Activated gamma-delta T cell (primary cell): Measurements from ENCODE around the gene C2CD5.
"Not testable (repeated sequence)": the region's sequence is repeated elsewhere in the genome, so short reads cannot be mapped to it uniquely, and the experiment has no call there.

Experiments
- DNase-seq: peaks from one replicate; lab custom pipeline; 2025; lab: John Stamatoyannopoulos, UW

The C2CD5 gene

DNA sequence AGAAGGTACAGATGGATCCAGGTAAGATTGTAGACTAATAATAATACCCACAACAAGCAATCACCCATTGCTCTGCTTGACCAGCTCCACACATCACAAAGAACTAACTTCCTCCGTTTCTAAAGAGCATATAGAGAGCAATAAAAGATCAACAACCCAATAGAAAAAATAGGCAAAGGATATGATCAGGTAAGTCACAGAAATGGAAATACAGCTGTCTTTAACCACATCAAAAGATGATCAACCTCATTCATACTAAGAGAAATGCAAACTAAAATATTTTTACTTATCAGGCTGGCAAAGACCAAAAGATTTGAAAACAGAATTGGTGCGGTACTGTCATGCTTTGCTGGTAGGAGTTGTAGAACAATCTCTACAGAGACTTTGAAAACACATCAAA lies 8.9 kb downstream of the C2CD5 start:
- no peak for DNase-seq

GRCh38 chr12:22535038-22535437 lies 9.3 kb downstream of the C2CD5 start:
- DNase-seq: no peak

DNA sequence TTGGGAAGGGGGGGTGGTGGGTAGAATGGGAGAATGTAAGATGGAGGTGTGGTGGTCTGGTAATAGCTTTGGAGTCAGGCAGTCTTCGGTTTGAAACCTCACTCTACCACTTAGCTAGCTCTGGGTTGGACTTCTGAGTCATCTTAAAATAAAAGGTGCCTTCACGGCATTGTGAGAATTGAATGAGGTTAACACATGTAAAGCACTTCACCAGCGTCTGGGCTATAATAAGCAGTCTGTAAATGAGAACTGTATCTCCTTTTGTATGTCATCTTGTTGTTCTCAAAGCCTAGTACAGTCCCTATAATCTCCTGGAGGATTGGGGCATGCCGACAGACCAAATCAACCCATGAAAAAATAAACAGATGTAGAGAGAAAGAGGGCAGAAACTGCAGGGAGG lies 11.2 kb downstream of the C2CD5 start:
- DNase-seq: no peak

DNA sequence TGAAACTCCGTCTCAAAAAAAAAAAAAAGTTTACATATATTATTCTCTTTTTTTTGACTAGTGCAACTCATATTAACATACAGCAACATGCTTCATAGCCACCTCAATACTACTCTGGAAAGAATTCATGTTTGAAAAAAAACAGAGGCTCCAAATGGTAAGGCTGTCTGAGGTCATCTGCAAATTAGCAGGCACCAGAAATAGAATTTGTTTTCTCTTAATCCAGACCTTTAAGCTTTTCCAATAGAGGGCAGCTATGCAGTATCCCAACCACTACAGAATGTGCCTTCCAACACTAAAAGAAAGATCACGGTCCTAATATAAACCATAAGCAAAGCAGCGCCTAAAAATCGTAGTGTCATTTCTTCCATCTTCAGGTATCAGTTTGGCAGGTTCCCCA lies 12.0 kb downstream of the C2CD5 start:
- DNase-seq: no peak

DNA sequence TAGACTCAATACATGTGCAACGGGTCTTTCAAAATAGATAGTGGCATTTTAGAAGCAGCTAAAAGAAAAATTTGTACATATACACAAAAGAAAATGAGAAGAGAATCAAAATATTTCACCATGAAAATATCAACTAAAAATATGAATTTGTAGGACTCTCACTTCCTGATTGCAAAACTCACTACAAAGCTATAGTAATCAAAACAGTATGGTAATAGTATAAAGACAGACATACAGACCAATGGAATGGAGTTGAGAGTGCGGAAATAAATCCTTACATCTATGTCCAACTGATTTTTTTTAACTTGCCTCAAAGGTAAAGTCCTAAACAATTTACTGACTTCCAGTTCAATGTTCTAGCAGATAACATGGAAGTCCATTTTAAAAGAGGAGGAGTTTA lies 13.1 kb downstream of the C2CD5 start:
- no peak for DNase-seq

DNA sequence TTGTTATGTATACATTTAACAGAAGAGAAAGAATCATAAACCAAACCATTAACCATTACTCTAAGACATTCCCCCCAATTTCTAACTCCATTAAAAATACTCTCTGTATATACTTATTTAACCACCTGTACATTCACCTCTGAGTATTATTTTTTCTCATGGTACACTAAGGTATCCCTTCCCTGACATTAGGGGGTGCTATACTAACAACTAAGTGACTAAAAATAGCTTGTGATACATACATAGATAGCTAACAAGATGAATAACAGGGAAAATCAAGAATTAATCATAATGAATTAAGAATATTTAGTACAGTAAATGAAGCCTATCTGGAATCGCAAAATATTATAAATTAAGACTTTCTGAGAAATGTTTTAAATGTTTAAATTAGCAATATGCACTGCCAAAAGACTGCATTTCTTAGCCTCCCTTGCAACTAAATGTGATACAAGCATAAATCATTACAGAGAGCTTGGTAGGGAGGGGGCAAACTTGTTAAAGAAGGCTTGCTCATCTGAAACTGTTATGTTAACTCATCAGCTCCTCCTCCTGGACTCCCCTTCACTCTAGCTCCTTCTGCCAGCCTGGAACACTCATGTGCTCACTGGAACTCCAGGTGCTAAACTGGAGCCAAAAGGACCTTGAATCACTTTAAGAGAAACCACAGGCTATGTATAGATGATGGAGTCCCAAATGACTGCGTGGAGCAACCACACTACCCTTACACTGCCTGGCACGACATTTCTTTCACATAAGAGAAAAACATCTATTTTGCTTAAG lies 14.9 kb downstream of the C2CD5 start:
- DNase-seq: no peak

GRCh38 chr12:22527999-22528398 lies 16.3 kb downstream of the C2CD5 start:
- no peak for DNase-seq

DNA sequence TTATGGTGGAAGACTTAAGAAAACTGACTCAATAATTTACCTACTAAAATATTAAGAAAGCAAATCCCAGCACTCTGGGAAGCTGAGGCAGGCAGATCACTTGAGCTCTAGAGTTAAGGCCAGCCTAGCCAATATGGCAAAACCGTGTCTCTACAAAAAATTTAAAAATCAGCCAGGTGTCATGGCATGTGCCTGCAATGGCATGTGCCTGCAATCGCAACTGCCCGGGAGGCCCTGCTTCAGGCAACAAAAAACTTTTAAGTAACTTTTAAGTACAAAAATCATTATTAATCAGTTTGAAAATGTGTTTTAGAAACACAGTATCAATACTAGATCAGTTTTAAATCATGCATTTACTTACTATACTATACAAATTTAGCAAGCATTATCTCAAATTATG lies 17.5 kb downstream of the C2CD5 start:
- no peak for DNase-seq

GRCh38 chr12:22525426-22525825 lies 18.9 kb downstream of the C2CD5 start:
- DNase-seq: no peak

- no peak for DNase-seq
Measured at GRCh38 chr12:22518998-22519397, 25.3 kb downstream of the C2CD5 start.

DNA sequence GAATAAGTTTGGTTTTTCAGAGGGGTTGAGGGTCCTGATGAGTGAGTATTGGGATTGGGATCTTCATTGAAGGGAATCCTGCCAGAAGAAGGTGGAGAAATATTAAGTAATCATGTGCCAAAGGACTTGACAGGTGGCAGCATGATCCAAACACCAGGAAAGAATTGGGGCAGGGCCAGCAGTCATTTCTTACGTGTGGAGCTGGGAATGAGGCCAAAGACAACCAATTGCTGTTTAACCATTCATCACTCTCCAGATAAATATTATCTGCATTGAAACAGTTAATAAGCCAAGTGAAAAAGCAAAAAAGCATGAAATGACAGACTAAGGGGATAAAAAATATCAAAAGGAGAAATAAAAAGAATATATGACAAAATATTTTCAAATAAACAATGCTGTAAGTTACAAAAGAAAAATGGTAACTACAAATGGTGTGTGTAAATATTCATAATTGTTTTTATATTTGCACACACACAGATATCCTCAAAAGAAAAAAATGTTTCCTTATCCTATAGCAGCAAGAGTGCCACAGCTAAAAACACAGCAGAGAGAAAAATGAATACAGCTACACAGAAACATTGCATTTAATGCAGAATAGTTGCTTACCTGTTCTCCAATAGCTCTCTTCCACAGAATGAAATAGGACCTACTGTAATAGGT lies 26.2 kb downstream of the C2CD5 start:
- no peak for DNase-seq

DNA sequence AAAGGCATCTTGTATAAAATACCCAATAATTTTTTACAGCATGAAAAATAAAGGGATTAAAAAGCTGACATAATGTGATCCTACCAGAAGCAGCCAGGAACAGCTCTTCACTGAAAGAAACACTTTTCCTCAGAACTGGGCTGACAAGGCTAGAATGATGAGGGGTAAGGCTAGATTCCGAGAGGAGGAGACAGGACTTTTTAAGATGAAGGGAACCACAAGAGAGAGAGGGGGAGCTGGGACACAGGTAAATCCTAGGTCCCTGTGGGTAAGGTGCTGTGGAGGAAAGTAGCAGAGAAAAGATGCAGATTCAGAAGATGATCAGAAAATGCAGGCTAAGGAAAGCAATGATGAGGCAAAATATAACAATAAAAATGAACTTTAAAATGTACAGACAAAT lies 29.5 kb downstream of the C2CD5 start:
- DNase-seq: no peak

DNA sequence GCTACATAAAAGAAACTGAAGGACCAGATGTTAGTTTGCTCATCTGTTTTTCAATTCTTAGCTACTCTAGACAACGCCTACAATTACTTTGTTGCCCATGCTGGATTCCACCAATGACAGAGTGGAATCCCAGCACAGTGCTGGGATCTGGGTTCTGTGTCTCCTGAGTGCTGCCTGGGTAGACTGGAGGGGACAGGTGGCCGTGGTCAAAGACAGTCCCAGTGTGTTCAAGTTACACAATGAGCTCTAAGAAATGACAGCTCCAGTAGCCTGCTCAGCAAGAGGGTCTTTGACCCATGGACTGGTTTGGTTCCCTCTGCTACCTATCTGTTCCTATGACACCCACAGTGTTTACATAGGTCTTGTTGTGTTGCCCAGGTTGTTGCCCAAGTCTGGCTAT lies 38.5 kb downstream of the C2CD5 start:
- DNase-seq: no peak

GRCh38 chr12:22500100-22500499 lies 44.2 kb downstream of the C2CD5 start:
- DNase-seq: no peak

GRCh38 chr12:22499445-22499844 lies 44.9 kb downstream of the C2CD5 start:
- no peak for DNase-seq

- DNase-seq: no peak
Measured at GRCh38 chr12:22494319-22494718, 50.0 kb downstream of the C2CD5 start.

- DNase-seq: no peak
Measured at GRCh38 chr12:22491034-22491433, 53.3 kb downstream of the C2CD5 start.

DNA sequence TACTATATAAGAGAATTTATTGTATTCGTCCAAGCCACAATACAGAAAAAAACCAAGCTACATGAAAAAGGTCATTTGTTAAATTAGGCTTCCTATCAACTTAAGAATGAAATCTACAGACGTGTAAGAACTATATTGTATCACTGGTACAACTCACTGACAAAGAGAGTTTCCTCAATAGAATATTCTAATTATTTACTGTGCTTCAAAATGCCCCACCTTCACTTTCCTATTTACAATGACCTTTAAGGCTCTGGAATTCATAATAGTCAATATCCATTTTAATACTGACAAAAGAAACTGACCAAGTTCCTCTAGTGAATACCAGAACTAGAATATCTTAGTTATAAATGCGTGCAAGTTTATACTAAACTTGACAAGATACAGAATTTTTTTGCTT lies 55.9 kb downstream of the C2CD5 start:
- DNase-seq: no peak

DNA sequence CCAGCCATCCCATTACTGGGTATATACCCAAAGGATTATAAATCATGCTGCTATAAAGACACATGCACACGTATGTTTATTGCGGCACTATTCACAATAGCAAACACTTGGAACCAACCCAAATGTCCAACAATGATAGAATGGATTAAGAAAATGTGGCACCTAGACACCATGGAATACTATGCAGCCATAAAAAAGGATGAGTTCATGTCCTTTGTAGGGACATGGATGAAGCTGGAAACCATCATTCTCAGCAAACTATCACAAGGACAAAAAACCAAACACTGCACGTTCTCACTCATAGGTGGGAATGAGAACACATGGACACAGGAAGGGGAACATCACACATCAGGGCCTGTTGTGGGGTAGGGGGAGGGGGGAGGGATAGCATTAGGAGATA lies 56.7 kb downstream of the C2CD5 start:
- not testable (repeated sequence) for DNase-seq

DNA sequence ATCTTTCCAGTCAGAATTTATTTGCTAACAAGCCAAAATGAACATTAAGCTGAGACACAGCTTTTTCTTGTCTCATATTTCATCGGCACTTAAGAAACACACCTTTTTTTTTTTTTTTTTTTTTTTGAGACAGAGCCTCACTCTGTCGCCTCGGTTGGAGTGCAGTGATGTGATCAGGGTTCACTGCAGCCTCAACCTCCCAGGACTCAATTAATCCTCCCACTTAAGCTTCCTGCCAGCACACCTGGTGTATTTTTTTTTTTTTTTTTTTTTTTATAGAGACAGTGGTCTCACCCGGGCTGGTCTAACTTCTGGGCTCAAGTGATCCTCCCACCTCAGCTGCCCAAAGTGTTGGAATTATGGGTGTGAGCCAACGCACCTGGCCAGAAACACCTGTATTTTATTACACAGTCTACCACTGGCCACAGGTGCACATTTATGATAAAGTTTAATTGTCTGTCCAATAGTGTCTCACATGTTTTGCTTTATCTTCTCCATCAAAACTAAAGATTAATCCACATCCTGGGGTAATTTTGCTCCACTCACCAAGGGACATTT lies 62.7 kb downstream of the C2CD5 start:
- DNase-seq: no peak

GRCh38 chr12:22480814-22481213 lies 63.5 kb downstream of the C2CD5 start:
- DNase-seq: not testable (repeated sequence)

DNA sequence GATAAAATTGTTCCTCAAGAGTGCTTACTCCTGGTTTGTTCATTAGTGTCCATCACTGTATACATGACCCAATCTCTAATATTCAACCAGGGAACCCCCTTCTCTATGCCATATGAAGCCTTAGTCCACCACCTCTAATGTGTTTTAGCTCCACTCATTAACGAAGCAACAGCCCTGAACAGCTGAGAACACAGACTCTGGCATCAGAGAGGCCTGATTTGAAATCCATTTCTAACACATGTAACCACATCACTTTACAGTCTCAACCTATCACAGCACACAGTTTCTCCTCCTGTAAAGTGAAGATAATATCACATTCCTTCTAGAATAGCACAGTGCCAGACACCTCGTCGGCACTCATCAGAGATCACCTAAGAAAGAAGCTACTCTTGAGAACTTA lies 64.3 kb downstream of the C2CD5 start:
- no peak for DNase-seq

DNA sequence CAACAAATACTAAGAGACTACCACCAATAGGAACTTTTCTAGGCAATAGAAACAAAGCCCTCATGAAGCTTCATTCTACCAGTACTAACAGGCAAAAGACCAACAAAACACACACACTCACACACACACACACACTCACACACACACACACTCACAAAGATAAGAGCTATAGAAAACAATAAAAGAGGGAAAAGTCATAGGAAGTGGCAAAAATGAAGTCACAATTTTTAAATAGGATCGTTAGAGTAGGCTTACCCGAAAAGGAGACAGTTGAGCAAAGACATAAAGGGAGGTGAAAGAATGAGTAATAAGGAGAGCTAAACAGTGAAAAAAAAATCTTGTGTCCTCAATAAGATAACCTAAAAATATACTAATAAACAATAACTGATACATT lies 66.5 kb downstream of the C2CD5 start:
- no peak for DNase-seq
